HG03039 (cell line): Measurements from ENCODE around the gene TRIM39.
"Not testable (repeated sequence)": the region's sequence is repeated elsewhere in the genome, so short reads cannot be mapped to it uniquely, and the experiment has no call there.

Experiments
- ATAC-seq: cut with Tn5 transposase; IDR thresholded peaks from one replicate; pipeline ENCODE4 v1.9.1; 2021; ENCODE audit warnings: mild to moderate bottlenecking, moderate library complexity; ENCODE audit not compliant: unreplicated experiment

Gene TRIM39

GRCh38 chr6:30359276-30359675, 32.5 kb downstream of the TRIM39 start:
- ATAC-seq: no peak

GRCh38 chr6:30360139-30360538, 33.4 kb downstream of the TRIM39 start:
- ATAC-seq: no peak

- no peak for ATAC-seq
Observed at GRCh38 chr6:30361661-30362060, 34.9 kb downstream of the TRIM39 start.

GRCh38 chr6:30363459-30363858, 36.7 kb downstream of the TRIM39 start:
- no peak for ATAC-seq

GRCh38 chr6:30364591-30364990, 37.9 kb downstream of the TRIM39 start:
- no peak for ATAC-seq

GRCh38 chr6:30369280-30369679, 42.6 kb downstream of the TRIM39 start:
- not testable (repeated sequence) for ATAC-seq

- ATAC-seq: no peak
Observed at GRCh38 chr6:30378290-30378937, 51.7 kb downstream of the TRIM39 start.

GRCh38 chr6:30380464-30380863, 53.7 kb downstream of the TRIM39 start:
- no peak for ATAC-seq

- no peak for ATAC-seq
Observed at GRCh38 chr6:30386166-30386565, 59.4 kb downstream of the TRIM39 start.

- ATAC-seq: no peak
Observed at GRCh38 chr6:30391240-30391639, 64.5 kb downstream of the TRIM39 start.
